Tibial artery (tissue), 4 donors: ENCODE measurements around the gene IPO4.

Experiments
- DNase-seq, 2 donors: peaks; one replicate each; pipeline ENCODE4 v3.0.0-alpha.2; 2019
- H3K27ac ChIP-seq, 2 donors: fragments of 200-600 bp; sonication (generic) in 1 of 2; 1 replicate in 1 of 2; 2 replicates in 1 of 2; pipeline ENCODE4 v1.5.1; 2018 to 2019; ENCODE audit warnings: mild to moderate bottlenecking in 1 of 2
- H3K27me3 ChIP-seq, 2 donors: fragments of 200-600 bp; sonication (generic) in 1 of 2; one replicate each; pipeline versions ENCODE4 v1.5.1 to v1.6.0; 2016 to 2019
- H3K36me3 ChIP-seq, 3 donors: fragments of 200-600 bp; sonication (generic) in 2 of 3; one replicate each; pipeline ENCODE4 v1.5.1; 2016 to 2019; ENCODE audit warnings: mild to moderate bottlenecking in 2 of 3
- H3K4me1 ChIP-seq, 4 donors: fragments of 200-600 bp; sonication (generic) in 2 of 4; 1 replicate in 3 of 4; 2 replicates in 1 of 4; pipeline ENCODE4 v1.5.1; 2016 to 2019
- H3K4me3 ChIP-seq, 2 donors: fragments of 200-600 bp; sonication (generic) in 1 of 2; 1 replicate in 1 of 2; 2 replicates in 1 of 2; pipeline ENCODE4 v1.5.1; 2018 to 2019; ENCODE audit warnings: mild to moderate bottlenecking in 2 of 2
- H3K9me3 ChIP-seq, 3 donors: fragments of 200-600 bp; sonication (generic) in 1 of 3; one replicate each; pipeline ENCODE4 v1.5.1; 2016 to 2019
- intact Hi-C: fragments of 100-400 bp; cut with DNase I; formaldehyde crosslinking; loops from one replicate; pipeline ENCODE4 v1.15.0; 2023; ENCODE audit warnings: low total_unique reads
- TF ChIP-seq, protein P1 (sequence below), 2 experiments: fragments of 200-600 bp in 1 of 2; fragments of 450-650 bp in 1 of 2; IDR thresholded peaks; one replicate each; pipeline ENCODE4 v1.5.1; 2017 to 2019; ENCODE audit warnings: antibody characterized with exemption in 2 of 2, mild to moderate bottlenecking in 1 of 2, moderate library complexity in 1 of 2

The IPO4 gene

DNA sequence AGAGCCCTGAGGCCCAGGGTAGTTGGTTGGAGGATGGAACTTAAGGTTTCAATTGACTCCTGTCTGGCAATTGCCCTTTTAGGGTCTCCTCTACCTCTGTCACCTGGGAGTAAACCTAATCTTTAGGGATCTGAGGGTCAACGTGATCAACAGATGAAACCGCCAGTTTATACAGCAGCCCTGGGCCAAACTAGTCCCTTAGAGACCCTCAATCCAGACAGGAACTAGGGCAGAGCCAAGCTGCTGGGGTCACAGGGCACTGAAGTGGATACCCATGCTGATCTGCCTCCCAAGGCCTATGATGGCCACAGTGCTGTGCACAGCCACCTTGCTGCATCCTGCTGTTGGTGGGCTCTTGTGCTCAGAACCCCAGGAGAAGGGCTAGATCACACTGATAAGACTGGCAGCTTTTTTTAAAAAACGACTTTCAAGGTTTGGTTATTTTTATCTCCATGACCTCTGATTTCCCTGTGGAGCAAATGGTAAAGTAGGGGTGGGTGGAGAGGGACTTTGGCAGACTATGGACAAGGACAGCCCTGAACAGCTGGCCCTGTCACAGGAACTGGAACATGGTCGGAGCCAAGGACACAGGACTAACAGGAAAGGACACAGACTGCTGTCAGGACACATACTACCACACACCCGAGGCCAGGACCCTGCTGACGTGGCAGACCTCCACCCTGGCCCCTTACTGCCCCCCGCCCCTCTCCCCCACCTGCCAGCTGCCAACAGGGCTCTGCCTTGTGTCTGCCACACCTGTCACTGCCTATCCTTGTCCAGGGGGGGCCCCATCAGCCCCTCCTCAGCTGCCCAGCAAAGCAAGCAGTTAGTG is 57.7 kb downstream of the IPO4 start:
- Histone ChIP-seq H3K9me3 (no peaks in the 10 kb centered on the region), H3K27ac (no peak overlapping the region), H3K4me3 (no peak overlapping the region), H3K4me1 (peaks cover 0 to 12% (median 4%) of the 10 kb centered on the region in 4 donors), H3K36me3 (peaks cover 0 to 6% (median 0%) of the 10 kb centered on the region in 3 donors), H3K27me3 (no peaks in the 10 kb centered on the region)
- intact Hi-C loops: no loop called here
- TF ChIP-seq, protein P1, sequence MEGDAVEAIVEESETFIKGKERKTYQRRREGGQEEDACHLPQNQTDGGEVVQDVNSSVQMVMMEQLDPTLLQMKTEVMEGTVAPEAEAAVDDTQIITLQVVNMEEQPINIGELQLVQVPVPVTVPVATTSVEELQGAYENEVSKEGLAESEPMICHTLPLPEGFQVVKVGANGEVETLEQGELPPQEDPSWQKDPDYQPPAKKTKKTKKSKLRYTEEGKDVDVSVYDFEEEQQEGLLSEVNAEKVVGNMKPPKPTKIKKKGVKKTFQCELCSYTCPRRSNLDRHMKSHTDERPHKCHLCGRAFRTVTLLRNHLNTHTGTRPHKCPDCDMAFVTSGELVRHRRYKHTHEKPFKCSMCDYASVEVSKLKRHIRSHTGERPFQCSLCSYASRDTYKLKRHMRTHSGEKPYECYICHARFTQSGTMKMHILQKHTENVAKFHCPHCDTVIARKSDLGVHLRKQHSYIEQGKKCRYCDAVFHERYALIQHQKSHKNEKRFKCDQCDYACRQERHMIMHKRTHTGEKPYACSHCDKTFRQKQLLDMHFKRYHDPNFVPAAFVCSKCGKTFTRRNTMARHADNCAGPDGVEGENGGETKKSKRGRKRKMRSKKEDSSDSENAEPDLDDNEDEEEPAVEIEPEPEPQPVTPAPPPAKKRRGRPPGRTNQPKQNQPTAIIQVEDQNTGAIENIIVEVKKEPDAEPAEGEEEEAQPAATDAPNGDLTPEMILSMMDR (IDR thresholded peaks at IDR 0.05): no peak
- DNase-seq: no peak

DNA sequence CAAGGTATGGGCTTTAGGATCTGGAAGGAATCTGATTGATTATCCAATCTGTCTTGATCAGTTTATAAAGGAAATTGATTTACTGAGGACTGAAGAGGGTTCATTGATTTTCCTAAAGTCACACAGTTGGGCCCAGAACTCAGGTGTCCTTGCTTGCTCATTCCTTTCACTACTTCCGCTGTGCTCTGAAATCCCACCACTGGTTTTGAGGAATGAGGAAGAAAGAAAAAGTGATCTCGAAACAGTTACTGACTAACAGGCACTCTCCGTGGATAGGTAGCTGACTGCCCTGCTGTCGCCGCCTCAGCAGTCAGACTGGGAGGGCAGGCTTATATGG is 58.3 kb downstream of the IPO4 start, which contains the start of gene FITM1:
Gene FITM1 (plus strand): TSS at position 280 of the 337 bp plus-strand sequence. CDS start 905 bp downstream, outside the sequence.
- Histone ChIP-seq H3K4me3 (no peak within 1 kb of the TSS), H3K36me3 (peaks cover 0 to 6% (median 0%) of the 10 kb centered on the region in 3 donors), H3K9me3 (no peaks in the 10 kb centered on the region), H3K27ac (no peak within 1 kb of the TSS), H3K27me3 (no peaks in the 10 kb centered on the region), H3K4me1 (peaks cover 0 to 10% (median 1%) of the 10 kb centered on the region in 4 donors)
- TF ChIP-seq, protein P1 (IDR thresholded peaks at IDR 0.05): no peak
- DNase-seq: no peak
- intact Hi-C loops: no loop called here
